Ovary (tissue), 9 donors: ENCODE results near the gene ZSCAN4. TPM values are rescaled to one million over a fixed set of nuclear protein-coding genes. Genes with fewer than 3 reads are reported as not detected.

Experiments used
- DNase-seq, 5 donors: peaks; one replicate each; pipeline ENCODE4 v3.0.0-alpha.2; 2019 to 2020
- H3K27ac ChIP-seq, 2 donors: fragments of 200-600 bp; one replicate each; pipeline versions ENCODE4 v1.5.1 to v1.8.0; 2019 to 2022
- H3K27me3 ChIP-seq: fragments of 200-600 bp; one replicate; pipeline ENCODE4 v1.8.0; 2022
- H3K36me3 ChIP-seq: fragments of 200-600 bp; sonication (generic); one replicate; pipeline ENCODE4 v1.5.1; 2019
- H3K4me1 ChIP-seq: one replicate; pipeline ENCODE4 v1.8.1; 2013; ENCODE audit warnings: mild to moderate bottlenecking, moderate library complexity; ENCODE audit not compliant: insufficient read depth
- H3K4me3 ChIP-seq: fragments of 200-600 bp; sonication (generic); one replicate; pipeline ENCODE4 v1.5.1; 2017
- H3K9me3 ChIP-seq, 2 donors: fragments of 200-600 bp in 1 of 2; sonication (generic) in 1 of 2; one replicate each; pipeline versions ENCODE4 v1.5.1 to v1.8.1; 2013 to 2019; ENCODE audit warnings: mild to moderate bottlenecking in 1 of 2, moderate library complexity in 1 of 2
- EP300 ChIP-seq: sonication (generic); formaldehyde crosslinking; IDR thresholded peaks from one replicate; pipeline ENCODE4 v1.6.1; 2017; ENCODE audit warnings: antibody characterized with exemption
- POLR2A ChIP-seq: fragments of 450-650 bp; IDR thresholded peaks from one replicate; pipeline ENCODE4 v1.6.1; 2017; ENCODE audit warnings: antibody characterized with exemption, mild to moderate bottlenecking, moderate library complexity
- WGBS, 3 donors: extraction: QIAGEN DNeasy Blood & Tissue Kit in 1 of 3; methylation state at CpG; one replicate each; pipeline versions ENCODE4 v1.1.5 to v1.1.7; 2013 to 2017; 5-methylcytosine and 5-hydroxymethylcytosine counted together
- intact Hi-C, 4 donors: fragments of 100-400 bp; cut with DNase I; formaldehyde crosslinking; loops; one replicate each; pipeline versions ENCODE4 v1.11.0 to v1.15.1; 2022 to 2023
- polyA plus RNA-seq, 2 donors: library from polyadenylated mRNA; stranded (reverse); fragments of 200-250 nt in 1 of 2; fragments of 350-450 nt in 1 of 2; fragmentation: Illumina TruSeq in 1 of 2; extraction: RNeasy Lipid Tissue Mini Kit (QIAGEN cat#74804) in 1 of 2; gene quantifications; one replicate each; pipeline ENCODE4 v1.2.3, GENCODE V29; 2013 to 2014
- total RNA-seq, 7 donors: library from RNA; depleted of rRNA in 2 of 7; stranded (reverse); fragments of >200 nt in 2 of 7; fragmentation: NEBNext Ultra II Directional in 3 of 7; extraction: Animal tissue kit (Norgen Biotek cat#: 25700) in 3 of 7; gene quantifications; one replicate each; pipeline versions ENCODE4 v1.1.0 to v1.2.4, GENCODE V29; 2016 to 2023
- TF ChIP-seq, protein P1 (sequence below), 3 donors: fragments of 450-650 bp in 2 of 3; fragments of 200-600 bp in 1 of 3; IDR thresholded peaks; one replicate each; pipeline versions ENCODE4 v1.5.1 to v1.8.0; 2016 to 2022; ENCODE audit warnings: antibody characterized with exemption in 3 of 3, mild to moderate bottlenecking in 1 of 3
- donor health status: DM: no; HTN: no; CAD: no; lungs with moderate emphysema.
- donor health status: DM: no; HTN: no; CAD: no.
- donor health status: Bipolar disorder and iron deficiency.
- donor health status: DM: yes; HTN: yes; CAD: no.
- donor health status: DM: no; HTN: no; CAD: no.
- donor health status: DM: yes; HTN: yes; CAD: no.

ZSCAN4 gene
- total and polyA plus RNA-seq, 9 donors = 0.07 to 1.3 (median 0.11) TPM; not detected in 5

DNA sequence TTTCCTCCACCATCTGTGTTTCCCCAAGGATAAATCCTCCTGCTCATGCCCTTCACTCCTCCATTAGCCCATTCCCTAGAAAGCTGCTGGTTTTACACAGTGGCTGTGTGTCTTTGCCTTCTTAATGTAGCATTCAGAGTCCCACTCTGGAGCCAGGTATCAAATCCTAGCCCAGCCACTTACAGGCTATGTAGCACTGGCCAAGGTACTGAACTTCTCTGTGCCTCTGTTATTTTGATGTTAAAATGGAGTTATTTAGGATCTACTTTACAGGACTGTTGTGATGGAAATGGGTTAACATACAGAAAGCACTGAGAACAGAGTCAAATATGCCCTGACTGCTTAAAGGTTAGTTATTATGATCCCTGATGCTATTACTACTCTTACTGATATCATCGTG is 1.5 kb upstream of the ZSCAN4 start:
- Histone ChIP-seq H3K36me3 (no peaks in the 10 kb centered on the region), H3K9me3 (no peaks in the 10 kb centered on the region), H3K4me1 (no peaks in the 10 kb centered on the region), H3K4me3 (no peak overlapping the region), H3K27ac (no peak overlapping the region), H3K27me3 (no peaks in the 10 kb centered on the region)
- no peak for DNase-seq
- intact Hi-C loops = no loop called here
- TF ChIP-seq POLR2A = no peak
- WGBS, 3 donors = 60 to 66% (median 63%) methylated on average over 1 of the region's 1 CpG

DNA sequence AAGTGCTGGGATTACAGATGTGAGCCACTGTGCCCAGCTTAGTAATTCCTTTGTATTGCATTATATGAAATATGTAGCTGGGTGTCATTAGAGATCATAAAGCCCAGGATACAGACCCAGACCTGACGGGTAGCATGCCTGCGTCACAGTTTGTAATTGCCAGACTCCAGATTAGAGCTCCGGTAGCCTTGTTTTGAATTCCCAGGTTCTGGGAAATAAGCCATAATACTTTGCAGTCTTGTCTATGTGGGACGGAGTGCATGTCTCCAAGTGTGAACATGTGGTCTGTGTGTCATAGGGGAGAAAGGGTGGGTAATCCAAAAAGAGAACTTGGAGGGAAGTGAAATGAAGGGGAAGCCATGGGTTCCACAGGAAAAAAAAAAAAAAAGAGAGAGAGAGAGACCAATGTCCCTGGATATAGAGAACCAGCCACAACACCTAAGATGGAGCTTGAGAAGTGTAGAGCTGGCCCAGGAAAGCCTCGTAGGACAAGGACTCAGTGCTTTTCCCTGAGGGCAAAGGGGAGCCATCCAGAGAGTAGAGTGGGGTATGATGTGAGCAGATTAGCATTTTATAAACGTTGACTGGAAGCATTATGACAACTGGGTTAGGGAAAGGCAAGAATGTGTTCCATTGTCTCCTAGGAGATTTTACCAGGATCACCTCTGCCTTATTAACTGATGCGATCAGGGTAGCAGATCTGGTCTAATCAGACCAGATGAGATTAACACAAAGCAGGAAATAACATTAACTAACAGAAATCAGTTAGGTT is 2.6 kb downstream of the ZSCAN4 start:
- WGBS, 3 donors = 31 to 46% (median 33%) methylated on average over 7 of the region's 7 CpGs
- Histone ChIP-seq H3K27ac (no peak overlapping the region), H3K27me3 (no peaks in the 10 kb centered on the region), H3K9me3 (no peaks in the 10 kb centered on the region), H3K4me1 (no peaks in the 10 kb centered on the region), H3K4me3 (no peak overlapping the region), H3K36me3 (no peaks in the 10 kb centered on the region)
- intact Hi-C loops = no loop called here
- no peak for DNase-seq
- TF ChIP-seq POLR2A = no peak
- TF ChIP-seq EP300 = no peak
- TF ChIP-seq, protein P1, sequence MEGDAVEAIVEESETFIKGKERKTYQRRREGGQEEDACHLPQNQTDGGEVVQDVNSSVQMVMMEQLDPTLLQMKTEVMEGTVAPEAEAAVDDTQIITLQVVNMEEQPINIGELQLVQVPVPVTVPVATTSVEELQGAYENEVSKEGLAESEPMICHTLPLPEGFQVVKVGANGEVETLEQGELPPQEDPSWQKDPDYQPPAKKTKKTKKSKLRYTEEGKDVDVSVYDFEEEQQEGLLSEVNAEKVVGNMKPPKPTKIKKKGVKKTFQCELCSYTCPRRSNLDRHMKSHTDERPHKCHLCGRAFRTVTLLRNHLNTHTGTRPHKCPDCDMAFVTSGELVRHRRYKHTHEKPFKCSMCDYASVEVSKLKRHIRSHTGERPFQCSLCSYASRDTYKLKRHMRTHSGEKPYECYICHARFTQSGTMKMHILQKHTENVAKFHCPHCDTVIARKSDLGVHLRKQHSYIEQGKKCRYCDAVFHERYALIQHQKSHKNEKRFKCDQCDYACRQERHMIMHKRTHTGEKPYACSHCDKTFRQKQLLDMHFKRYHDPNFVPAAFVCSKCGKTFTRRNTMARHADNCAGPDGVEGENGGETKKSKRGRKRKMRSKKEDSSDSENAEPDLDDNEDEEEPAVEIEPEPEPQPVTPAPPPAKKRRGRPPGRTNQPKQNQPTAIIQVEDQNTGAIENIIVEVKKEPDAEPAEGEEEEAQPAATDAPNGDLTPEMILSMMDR (IDR thresholded peaks at IDR 0.05) = no peak

DNA sequence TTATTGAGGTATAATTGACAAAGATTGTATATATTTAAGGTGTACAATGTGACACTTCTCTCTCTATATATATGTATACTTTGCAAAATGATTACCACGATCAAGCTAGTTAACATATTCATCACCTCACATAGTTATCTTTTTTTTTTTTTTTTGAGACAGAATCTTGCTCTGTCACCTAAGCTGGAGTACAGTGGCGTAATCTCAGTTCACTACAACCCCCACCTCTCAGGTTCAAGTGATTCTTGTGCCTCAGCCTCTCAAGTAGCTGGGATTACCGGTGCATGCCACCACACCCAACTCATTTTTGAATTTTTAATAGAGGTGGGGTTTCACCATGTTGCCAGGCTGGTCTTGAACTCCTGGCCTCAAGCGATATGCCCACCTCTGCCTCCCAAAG is 3.7 kb downstream of the ZSCAN4 start:
- TF ChIP-seq, protein P1 (IDR thresholded peaks at IDR 0.05) = no peak
- TF ChIP-seq POLR2A (no peak), EP300 (no peak)
- Histone ChIP-seq H3K4me3 (no peak overlapping the region), H3K4me1 (no peaks in the 10 kb centered on the region), H3K27ac (no peak overlapping the region), H3K27me3 (no peaks in the 10 kb centered on the region), H3K9me3 (no peaks in the 10 kb centered on the region), H3K36me3 (no peaks in the 10 kb centered on the region)
- WGBS, 3 donors = 76 to 80% (median 77%) methylated on average over 4 of the region's 4 CpGs
- no peak for DNase-seq
- intact Hi-C loops = no loop called here

DNA sequence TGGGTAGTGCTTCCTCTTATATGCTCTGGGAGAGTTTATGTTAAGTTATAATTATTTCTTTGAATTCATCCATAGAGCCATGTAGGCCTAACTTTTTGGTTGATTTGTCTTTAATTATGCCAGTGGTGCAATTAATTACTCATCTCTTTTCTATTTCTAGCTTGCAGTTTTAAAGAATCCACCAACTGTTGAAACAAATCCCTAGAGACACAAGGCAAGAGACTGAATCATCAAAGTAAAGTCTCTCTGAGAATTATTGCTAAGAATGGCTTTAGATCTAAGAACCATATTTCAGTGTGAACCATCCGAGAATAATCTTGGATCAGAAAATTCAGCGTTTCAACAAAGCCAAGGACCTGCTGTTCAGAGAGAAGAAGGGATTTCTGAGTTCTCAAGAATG is 7.1 kb downstream of the ZSCAN4 start:
- Histone ChIP-seq H3K4me3 (no peak overlapping the region), H3K9me3 (no peaks in the 10 kb centered on the region), H3K36me3 (no peaks in the 10 kb centered on the region), H3K4me1 (no peaks in the 10 kb centered on the region), H3K27me3 (no peaks in the 10 kb centered on the region), H3K27ac (no peak overlapping the region)
- intact Hi-C loops = no loop called here
- WGBS, 3 donors = 54 to 68% (median 65%) methylated on average over 2 of the region's 2 CpGs
- DNase-seq = no peak
- TF ChIP-seq EP300 = no peak
- TF ChIP-seq, protein P1 (IDR thresholded peaks at IDR 0.05) = no peak
- no peak for TF ChIP-seq POLR2A

DNA sequence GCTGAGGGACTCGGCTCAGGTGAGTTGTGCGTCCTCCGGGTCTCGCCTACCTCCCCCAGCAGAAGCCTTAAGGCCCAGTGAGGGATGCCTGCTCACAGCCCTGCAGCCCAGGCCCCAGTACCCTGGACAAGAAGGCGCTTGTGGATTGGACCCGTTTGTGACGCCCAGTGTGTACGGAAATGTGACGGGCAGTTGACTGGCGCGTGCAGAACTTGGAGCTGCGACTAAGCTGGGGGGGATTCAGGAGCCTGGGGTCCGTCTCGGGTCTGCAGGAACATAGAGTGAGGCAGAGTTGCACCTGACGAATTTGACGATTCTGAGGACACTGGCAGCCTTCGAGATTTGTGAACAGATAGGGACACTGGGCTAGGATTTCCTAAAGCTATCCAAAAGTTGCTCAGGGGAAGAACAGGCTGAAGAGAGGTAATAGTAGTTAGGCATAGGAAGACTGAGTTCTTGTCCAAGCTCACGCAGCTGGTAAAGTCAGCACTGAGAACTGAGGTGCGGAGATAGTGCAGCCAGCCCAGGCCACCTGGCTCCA is 13.6 kb downstream of the ZSCAN4 start:
- intact Hi-C loops = no loop called here
- Histone ChIP-seq H3K9me3 (peaks cover 11 to 40% of the 10 kb centered on the region in 2 donors), H3K27ac (no peak overlapping the region), H3K27me3 (no peaks in the 10 kb centered on the region), H3K36me3 (no peaks in the 10 kb centered on the region), H3K4me3 (peak overlapping the region; percentile 95), H3K4me1 (peaks cover 5% of the 10 kb centered on the region)
- WGBS, 3 donors = 2 to 3% (median 2%) methylated on average over 15 to 19 of the region's 19 CpGs
- DNase-seq = no peak
- TF ChIP-seq, protein P1 (IDR thresholded peaks at IDR 0.05) = no peak
- no peak for TF ChIP-seq EP300
- no peak for TF ChIP-seq POLR2A
